A549 treated with CpdA at 1 μM for 4 hours (cell line): ENCODE results near the gene ZNF595. TPM values are rescaled to one million over a fixed set of nuclear protein-coding genes. Genes with fewer than 3 reads are reported as not detected.

Experiments used
- total RNA-seq: library from RNA; stranded (reverse); fragments of 200-300 nt; extraction: Qiagen RNA extraction; gene quantifications from 5 replicates; pipeline ENCODE4 v1.2.3, GENCODE V29; 2022; ENCODE audit warnings: low read depth

Gene ZNF595
- total RNA-seq = 17.7 to 25.7 TPM (median 21.1 TPM) in 5 replicates

DNA sequence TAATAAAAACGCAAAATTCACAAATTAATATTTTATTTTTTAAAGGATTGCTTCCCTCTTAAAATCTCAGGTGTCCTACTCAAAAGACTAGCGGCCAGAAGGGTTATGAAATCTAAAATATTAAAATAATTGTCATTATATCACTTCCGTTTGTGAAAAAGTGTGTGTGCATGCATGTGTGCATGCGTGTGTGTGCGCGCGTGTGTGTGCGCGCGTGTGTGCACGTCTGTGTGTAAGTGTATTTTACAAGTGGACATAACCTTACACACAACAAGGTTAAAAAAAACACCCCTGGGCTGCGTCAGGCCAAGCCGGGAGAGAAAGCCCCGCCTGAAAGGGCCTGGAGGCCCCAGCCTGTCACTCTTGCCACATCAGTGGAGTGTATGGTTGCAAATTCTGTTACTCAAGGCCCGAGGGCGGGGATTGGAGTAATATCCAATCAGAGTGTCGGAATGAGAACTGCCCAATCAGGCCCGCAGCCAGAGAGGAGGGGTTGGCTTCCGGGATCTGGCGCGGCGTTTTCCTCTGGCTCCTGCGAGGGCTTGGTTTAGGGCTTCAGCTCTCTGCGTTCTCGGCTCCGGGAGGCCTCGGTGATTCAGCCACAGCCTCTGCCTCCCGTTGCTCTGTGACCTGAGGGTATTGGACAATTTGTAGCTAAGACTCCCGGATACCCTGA lies at the start of gene ZNF595:
Gene ZNF595 (plus strand): TSS at position 518 of the 676 bp plus-strand sequence. CDS start 168 bp downstream, outside the sequence.

GRCh38 chr4:124275-125081 lies 71.4 kb downstream of the ZNF595 start, which contains the start of gene ZNF718:
TSS of gene ZNF718 (plus strand) at chr4:124501. CDS start at chr4:124671, 170 bp downstream.

Other genes with a start within 250 kb of the ZNF595 start
- gene ZNF718, start 71.2 kb downstream of the ZNF595 start, total RNA-seq = 0.43 to 0.79 TPM (median 0.58 TPM) in 5 replicates